HL-60/S4 treated with retinoic acid at 250 ng/mL for 4 days and 3 days (cell line): ENCODE data around the gene SULF2.
"Not testable (repeated sequence)": the region's sequence is repeated elsewhere in the genome, so short reads cannot be mapped to it uniquely, and the experiment has no call there.

Experiments
- in situ Hi-C: fragments of 300-500 bp; cut with MboI; formaldehyde crosslinking; loops from 2 replicates; pipeline ENCODE4 v1.7.0; 2022; ENCODE audit warnings: low sequenced_read_pairs

Gene SULF2

GRCh38 chr20:47785311-47785853, at the start of gene SULF2:
Gene SULF2, minus strand, starts transcription at chr20:47785481. Its CDS starts 28,118 bp downstream, at chr20:47757363.
- in situ Hi-C loops = no loop called here

- in situ Hi-C loops = not testable (repeated sequence)
These were observed 46.4 kb upstream of the SULF2 start for GRCh38 chr20:47831675-47832074.

- in situ Hi-C loops = not testable (repeated sequence)
These were observed 41.4 kb upstream of the SULF2 start for GRCh38 chr20:47826716-47827115.

GRCh38 chr20:47826006-47826405, 40.7 kb upstream of the SULF2 start:
- in situ Hi-C loops = not testable (repeated sequence)

GRCh38 chr20:47825011-47825762, 39.9 kb upstream of the SULF2 start:
- in situ Hi-C loops = no loop called here

- in situ Hi-C loops = not testable (repeated sequence)
These were observed 38.7 kb upstream of the SULF2 start for GRCh38 chr20:47823941-47824340.

GRCh38 chr20:47821481-47822100, 36.3 kb upstream of the SULF2 start:
- in situ Hi-C loops = no loop called here

GRCh38 chr20:47818996-47819609, 33.8 kb upstream of the SULF2 start:
- in situ Hi-C loops = no loop called here

GRCh38 chr20:47818466-47818865, 33.2 kb upstream of the SULF2 start:
- in situ Hi-C loops = no loop called here

- in situ Hi-C loops = no loop called here
These were observed 32.7 kb upstream of the SULF2 start for GRCh38 chr20:47818016-47818415.

GRCh38 chr20:47817573-47817972, 32.3 kb upstream of the SULF2 start:
- in situ Hi-C loops = no loop called here

GRCh38 chr20:47816487-47817451, 31.5 kb upstream of the SULF2 start:
- in situ Hi-C loops = no loop called here

- in situ Hi-C loops = no loop called here
These were observed 30.6 kb upstream of the SULF2 start for GRCh38 chr20:47815866-47816265.

- in situ Hi-C loops = no loop called here
These were observed 30.1 kb upstream of the SULF2 start for GRCh38 chr20:47815416-47815806.

GRCh38 chr20:47814632-47815415, 29.5 kb upstream of the SULF2 start:
- in situ Hi-C loops = no loop called here

GRCh38 chr20:47810721-47811347, 25.6 kb upstream of the SULF2 start:
- in situ Hi-C loops = no loop called here

- in situ Hi-C loops = no loop called here
These were observed 24.9 kb upstream of the SULF2 start for GRCh38 chr20:47810116-47810677.

GRCh38 chr20:47809161-47809960, 24.1 kb upstream of the SULF2 start:
- in situ Hi-C loops = no loop called here
